Neural cell (in vitro differentiated cells): ENCODE measurements around the gene NEURL2. TPM values are rescaled to one million over a fixed set of nuclear protein-coding genes. Genes with fewer than 3 reads are reported as not detected.

ENCODE experiments used
- H2AFZ ChIP-seq: fragments of 200-600, 300-800 bp; sonication (generic), shearing (Covaris generic); 2 replicates; pipeline ENCODE4 v1.6.0; 2014; ENCODE audit warnings: low read depth, mild to moderate bottlenecking, antibody characterized with exemption, low read length, moderate library complexity
- H3F3A ChIP-seq: fragments of 200-600 bp; shearing (Covaris generic); 2 replicates; pipeline ENCODE4 v1.6.1; 2016; ENCODE audit warnings: mild to moderate bottlenecking, moderate library complexity, mixed read lengths, antibody characterized with exemption, low read length; ENCODE audit not compliant: insufficient read depth, poor library complexity, severe bottlenecking
- H3K27ac ChIP-seq: fragments of 200-600, 300-800 bp; sonication (generic), shearing (Covaris generic); 2 replicates; pipeline ENCODE4 v1.5.1; 2014; ENCODE audit warnings: mild to moderate bottlenecking, low read length, moderate library complexity
- H3K27me3 ChIP-seq: fragments of 300-800, 200-600 bp; sonication (generic), shearing (Covaris generic); 2 replicates; pipeline ENCODE4 v1.6.0; 2014; ENCODE audit warnings: mild to moderate bottlenecking, low read depth, low read length, moderate library complexity; ENCODE audit not compliant: insufficient read depth
- H3K36me3 ChIP-seq: fragments of 300-800, 200-600 bp; sonication (generic), shearing (Covaris generic); 2 replicates; pipeline ENCODE4 v1.5.1; 2014; ENCODE audit warnings: mild to moderate bottlenecking, antibody characterized with exemption, low read length, moderate library complexity; ENCODE audit not compliant: insufficient read depth
- H3K4me2 ChIP-seq: fragments of 300-800, 200-600 bp; sonication (generic), shearing (Covaris generic); 2 replicates; pipeline ENCODE4 v1.6.0; 2014; ENCODE audit warnings: mild to moderate bottlenecking, low read length
- H3K4me3 ChIP-seq: fragments of 300-800, 200-600 bp; sonication (generic), shearing (Covaris generic); 2 replicates; pipeline ENCODE4 v1.5.1; 2014; ENCODE audit warnings: mild to moderate bottlenecking, low read length, moderate library complexity
- H3K79me2 ChIP-seq: fragments of 200-600 bp; shearing (Covaris generic); replicated peaks from 2 replicates; pipeline ENCODE4 v1.6.0; 2014; ENCODE audit warnings: mild to moderate bottlenecking, low read length, moderate library complexity; ENCODE audit not compliant: insufficient read depth
- H3K9ac ChIP-seq: fragments of 300-800, 200-600 bp; sonication (generic), shearing (Covaris generic); 2 replicates; pipeline ENCODE4 v1.6.1; 2016; ENCODE audit warnings: mild to moderate bottlenecking, low read length, mixed read lengths
- H3K9me2 ChIP-seq: fragments of 200-600 bp; shearing (Covaris generic); 2 replicates; pipeline ENCODE4 v1.6.1; 2016; ENCODE audit warnings: mild to moderate bottlenecking, low read length, mixed read lengths; ENCODE audit not compliant: insufficient read depth
- H3K9me3 ChIP-seq: fragments of 200-600, 300-800 bp; sonication (generic), shearing (Covaris generic); 2 replicates; pipeline ENCODE4 v1.6.1; 2016; ENCODE audit warnings: mild to moderate bottlenecking, mixed run types, low read length, moderate library complexity, mixed read lengths
- H4K20me1 ChIP-seq: fragments of 200-600 bp; shearing (Covaris generic); 2 replicates; pipeline ENCODE4 v1.6.1; 2016; ENCODE audit warnings: mild to moderate bottlenecking, mixed run types; ENCODE audit not compliant: insufficient read depth
- EP300 ChIP-seq: fragments of 450-650 bp; conservative IDR thresholded peaks from 2 replicates; pipeline ENCODE4 v1.6.1; 2014; ENCODE audit warnings: antibody characterized with exemption, mild to moderate bottlenecking, moderate library complexity; ENCODE audit not compliant: poor library complexity, severe bottlenecking
- EZH2 ChIP-seq: fragments of 200-600, 300-800 bp; shearing (Covaris generic), sonication (generic); IDR thresholded peaks from 2 replicates; pipeline ENCODE4 v1.6.1; 2014; ENCODE audit warnings: antibody characterized with exemption, low read length, borderline replicate concordance, mild to moderate bottlenecking; ENCODE audit not compliant: insufficient read depth, poor library complexity, severe bottlenecking
- MXI1 ChIP-seq: fragments of 450-650 bp; conservative IDR thresholded peaks from 2 replicates; pipeline ENCODE4 v1.6.1; 2014; ENCODE audit warnings: antibody characterized with exemption, mild to moderate bottlenecking; ENCODE audit not compliant: poor library complexity, severe bottlenecking
- POLR2AphosphoS5 ChIP-seq: IDR thresholded peaks from 2 replicates; pipeline ENCODE4 v1.6.1; 2012
- RAD21 ChIP-seq: fragments of 450-650 bp; conservative IDR thresholded peaks from 2 replicates; pipeline ENCODE4 v1.6.1; 2014; ENCODE audit warnings: antibody characterized with exemption, mild to moderate bottlenecking, moderate library complexity
- SMC3 ChIP-seq: fragments of 450-650 bp; conservative IDR thresholded peaks from 2 replicates; pipeline ENCODE4 v1.6.1; 2014; ENCODE audit warnings: antibody characterized with exemption, mild to moderate bottlenecking, moderate library complexity; ENCODE audit not compliant: poor library complexity
- TAF1 ChIP-seq: IDR thresholded peaks from 2 replicates; pipeline ENCODE4 v1.6.1; 2012; ENCODE audit warnings: low read depth
- polyA plus RNA-seq: library from polyadenylated mRNA; depleted of rRNA; stranded (reverse); fragments of >200 nt; gene quantifications from 2 replicates; pipeline ENCODE4 v1.2.3, GENCODE V29; 2014
- TF ChIP-seq, protein P1 (sequence below): IDR thresholded peaks from 2 replicates; pipeline ENCODE4 v1.6.1; 2012; ENCODE audit warnings: borderline replicate concordance
- TF ChIP-seq, protein P2 (sequence below): fragments of 450-650 bp; IDR thresholded peaks from 2 replicates; pipeline ENCODE4 v1.5.1; 2014; ENCODE audit warnings: antibody characterized with exemption, mild to moderate bottlenecking, moderate library complexity; ENCODE audit not compliant: poor library complexity, severe bottlenecking

NEURL2 gene
- polyA plus RNA-seq, 1 donor from 2014 or later, result 5.0 TPM

DNA sequence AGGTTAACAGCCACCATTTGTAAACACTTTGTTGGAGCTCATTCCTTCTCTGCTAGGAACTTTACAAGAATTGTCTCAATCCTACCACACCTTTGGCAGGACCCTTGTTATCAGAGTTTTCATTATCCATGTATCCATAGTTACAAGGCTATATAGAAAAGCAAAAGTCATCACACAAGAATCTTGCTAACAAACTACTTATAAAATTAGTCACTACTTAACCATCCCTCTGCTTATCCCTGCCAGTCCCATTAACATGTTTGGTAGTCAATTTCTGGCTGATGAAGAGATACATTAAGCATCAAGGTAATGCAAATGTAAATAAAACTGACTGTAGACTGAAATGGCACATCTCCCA, 23.2 kb downstream of the NEURL2 start:
- no peaks in the 10 kb centered on the region for H3F3A ChIP-seq
- H3K27me3 ChIP-seq, result no peaks in the 10 kb centered on the region
- no peak overlapping the region for H3K4me2 ChIP-seq
- no peaks in the 10 kb centered on the region for H4K20me1 ChIP-seq
- H3K4me3 ChIP-seq, result no peak overlapping the region
- H3K9ac ChIP-seq, result no peak overlapping the region
- H3K79me2 ChIP-seq, result no peaks in the 10 kb centered on the region
- no peaks in the 10 kb centered on the region for H3K9me3 ChIP-seq
- H2AFZ ChIP-seq, result no peak overlapping the region
- H3K36me3 ChIP-seq, result no peaks in the 10 kb centered on the region
- TF ChIP-seq POLR2AphosphoS5, result no peak
- H3K27ac ChIP-seq, result no peak overlapping the region
- H3K9me2 ChIP-seq, result no peaks in the 10 kb centered on the region

DNA sequence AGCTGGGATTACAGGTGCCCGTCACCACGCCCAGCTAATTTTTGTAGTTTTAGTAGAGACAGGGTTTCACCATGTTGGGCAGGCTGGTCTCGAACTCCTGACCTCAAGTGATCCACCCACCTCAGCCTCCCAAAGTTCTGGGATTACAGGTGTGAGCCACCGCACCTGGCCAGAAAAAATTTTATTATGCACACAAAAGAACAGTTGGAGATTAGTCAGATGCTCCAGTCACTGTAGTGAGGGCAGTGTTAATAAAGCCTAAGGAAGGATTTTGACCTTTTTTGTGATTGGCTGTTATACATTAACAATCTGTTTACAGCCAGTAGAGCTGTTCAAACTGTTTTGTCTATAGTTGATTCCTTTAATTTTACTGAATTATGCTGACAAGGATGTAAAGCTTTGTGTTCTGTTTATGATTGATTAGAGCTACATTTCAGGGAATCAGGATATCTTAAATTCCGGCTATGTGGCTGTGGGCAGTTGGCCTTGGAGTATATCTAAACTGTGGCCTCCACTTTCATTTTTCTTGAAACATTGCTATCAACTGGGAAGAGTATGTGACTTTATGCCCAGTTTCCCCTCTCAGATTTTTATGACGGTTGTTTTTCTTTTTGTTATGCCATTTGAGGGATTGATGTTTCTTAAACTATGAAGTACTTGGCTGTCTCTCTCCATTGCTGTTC, 23.7 kb downstream of the NEURL2 start:
- no peak overlapping the region for H3K4me3 ChIP-seq
- no peaks in the 10 kb centered on the region for H3K9me3 ChIP-seq
- no peak overlapping the region for H3K4me2 ChIP-seq
- H3K9me2 ChIP-seq, result no peaks in the 10 kb centered on the region
- H3K36me3 ChIP-seq, result no peaks in the 10 kb centered on the region
- no peaks in the 10 kb centered on the region for H3K79me2 ChIP-seq
- no peak overlapping the region for H3K27ac ChIP-seq
- H3F3A ChIP-seq, result no peaks in the 10 kb centered on the region
- TF ChIP-seq EP300 (no peak), TAF1 (no peak), SMC3 (no peak)
- TF ChIP-seq, protein P1, sequence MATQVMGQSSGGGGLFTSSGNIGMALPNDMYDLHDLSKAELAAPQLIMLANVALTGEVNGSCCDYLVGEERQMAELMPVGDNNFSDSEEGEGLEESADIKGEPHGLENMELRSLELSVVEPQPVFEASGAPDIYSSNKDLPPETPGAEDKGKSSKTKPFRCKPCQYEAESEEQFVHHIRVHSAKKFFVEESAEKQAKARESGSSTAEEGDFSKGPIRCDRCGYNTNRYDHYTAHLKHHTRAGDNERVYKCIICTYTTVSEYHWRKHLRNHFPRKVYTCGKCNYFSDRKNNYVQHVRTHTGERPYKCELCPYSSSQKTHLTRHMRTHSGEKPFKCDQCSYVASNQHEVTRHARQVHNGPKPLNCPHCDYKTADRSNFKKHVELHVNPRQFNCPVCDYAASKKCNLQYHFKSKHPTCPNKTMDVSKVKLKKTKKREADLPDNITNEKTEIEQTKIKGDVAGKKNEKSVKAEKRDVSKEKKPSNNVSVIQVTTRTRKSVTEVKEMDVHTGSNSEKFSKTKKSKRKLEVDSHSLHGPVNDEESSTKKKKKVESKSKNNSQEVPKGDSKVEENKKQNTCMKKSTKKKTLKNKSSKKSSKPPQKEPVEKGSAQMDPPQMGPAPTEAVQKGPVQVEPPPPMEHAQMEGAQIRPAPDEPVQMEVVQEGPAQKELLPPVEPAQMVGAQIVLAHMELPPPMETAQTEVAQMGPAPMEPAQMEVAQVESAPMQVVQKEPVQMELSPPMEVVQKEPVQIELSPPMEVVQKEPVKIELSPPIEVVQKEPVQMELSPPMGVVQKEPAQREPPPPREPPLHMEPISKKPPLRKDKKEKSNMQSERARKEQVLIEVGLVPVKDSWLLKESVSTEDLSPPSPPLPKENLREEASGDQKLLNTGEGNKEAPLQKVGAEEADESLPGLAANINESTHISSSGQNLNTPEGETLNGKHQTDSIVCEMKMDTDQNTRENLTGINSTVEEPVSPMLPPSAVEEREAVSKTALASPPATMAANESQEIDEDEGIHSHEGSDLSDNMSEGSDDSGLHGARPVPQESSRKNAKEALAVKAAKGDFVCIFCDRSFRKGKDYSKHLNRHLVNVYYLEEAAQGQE, result no peak
- H2AFZ ChIP-seq, result no peak overlapping the region
- H3K9ac ChIP-seq, result no peak overlapping the region
- no peaks in the 10 kb centered on the region for H4K20me1 ChIP-seq
- no peaks in the 10 kb centered on the region for H3K27me3 ChIP-seq

DNA sequence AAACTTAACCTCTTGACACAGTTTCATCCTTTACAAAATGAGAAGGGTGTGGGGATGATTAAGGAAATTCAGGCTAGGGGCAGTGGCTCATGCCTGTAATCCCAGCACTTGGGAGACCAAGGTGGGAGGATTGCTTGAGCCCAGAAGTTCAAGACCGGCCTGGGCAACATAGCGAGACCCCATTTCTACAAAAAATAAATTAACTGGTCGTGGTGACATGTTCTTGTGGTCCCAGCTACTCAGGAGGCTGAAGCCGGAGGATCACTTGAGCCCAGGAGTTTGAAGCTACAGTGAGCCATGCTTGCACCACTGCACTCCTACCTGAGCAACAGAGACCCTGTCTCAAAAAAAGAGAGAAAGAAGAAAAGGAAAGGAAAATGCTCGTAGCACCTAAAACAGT, 24.6 kb downstream of the NEURL2 start:
- TF ChIP-seq SMC3 (no peak), POLR2AphosphoS5 (no peak), EP300 (no peak), TAF1 (no peak), RAD21 (no peak), EZH2 (no peak), MXI1 (no peak)
- TF ChIP-seq, protein P1, result no peak
- TF ChIP-seq, protein P2, sequence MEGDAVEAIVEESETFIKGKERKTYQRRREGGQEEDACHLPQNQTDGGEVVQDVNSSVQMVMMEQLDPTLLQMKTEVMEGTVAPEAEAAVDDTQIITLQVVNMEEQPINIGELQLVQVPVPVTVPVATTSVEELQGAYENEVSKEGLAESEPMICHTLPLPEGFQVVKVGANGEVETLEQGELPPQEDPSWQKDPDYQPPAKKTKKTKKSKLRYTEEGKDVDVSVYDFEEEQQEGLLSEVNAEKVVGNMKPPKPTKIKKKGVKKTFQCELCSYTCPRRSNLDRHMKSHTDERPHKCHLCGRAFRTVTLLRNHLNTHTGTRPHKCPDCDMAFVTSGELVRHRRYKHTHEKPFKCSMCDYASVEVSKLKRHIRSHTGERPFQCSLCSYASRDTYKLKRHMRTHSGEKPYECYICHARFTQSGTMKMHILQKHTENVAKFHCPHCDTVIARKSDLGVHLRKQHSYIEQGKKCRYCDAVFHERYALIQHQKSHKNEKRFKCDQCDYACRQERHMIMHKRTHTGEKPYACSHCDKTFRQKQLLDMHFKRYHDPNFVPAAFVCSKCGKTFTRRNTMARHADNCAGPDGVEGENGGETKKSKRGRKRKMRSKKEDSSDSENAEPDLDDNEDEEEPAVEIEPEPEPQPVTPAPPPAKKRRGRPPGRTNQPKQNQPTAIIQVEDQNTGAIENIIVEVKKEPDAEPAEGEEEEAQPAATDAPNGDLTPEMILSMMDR, result no peak
- no peak overlapping the region for H3K4me2 ChIP-seq
- no peaks in the 10 kb centered on the region for H3K27me3 ChIP-seq
- H3K27ac ChIP-seq, result no peak overlapping the region
- H3K36me3 ChIP-seq, result no peaks in the 10 kb centered on the region
- H3K4me3 ChIP-seq, result no peak overlapping the region
- no peaks in the 10 kb centered on the region for H3K79me2 ChIP-seq
- H3F3A ChIP-seq, result no peaks in the 10 kb centered on the region
- H3K9ac ChIP-seq, result no peak overlapping the region
- H3K9me3 ChIP-seq, result no peaks in the 10 kb centered on the region
- no peak overlapping the region for H2AFZ ChIP-seq
- no peaks in the 10 kb centered on the region for H3K9me2 ChIP-seq
- no peaks in the 10 kb centered on the region for H4K20me1 ChIP-seq
